ENCODE results near the gene PXYLP1. TPM values are rescaled to one million over a fixed set of nuclear protein-coding genes. Genes with fewer than 3 reads are reported as not detected.

PXYLP1 gene
- total RNA-seq, 4 donors from 2014 or later = 0.46 to 13.1 (median 2.2) TPM

DNA sequence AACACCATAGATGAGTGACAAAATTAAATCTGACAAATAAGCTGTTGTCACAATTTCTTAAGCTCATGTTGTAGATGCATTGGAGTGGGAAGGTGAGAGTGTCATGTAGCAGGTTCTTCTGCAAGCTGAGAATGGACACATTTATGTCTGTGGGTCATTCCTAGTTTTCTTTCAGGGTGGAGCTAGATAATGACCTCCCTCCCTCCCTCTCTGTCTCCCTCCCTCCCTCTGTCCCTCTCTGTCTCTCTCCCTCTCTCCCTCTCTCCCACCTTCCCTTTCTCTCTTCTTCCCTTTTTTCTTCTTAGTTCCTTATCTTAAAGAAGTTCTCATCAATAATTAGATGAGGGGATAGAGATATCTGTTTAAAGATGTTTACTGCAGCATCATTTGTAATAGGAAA is 36.0 kb downstream of the PXYLP1 start:
- no peaks in the 10 kb centered on the region for H3K36me3 ChIP-seq
- TF ChIP-seq POLR2A (IDR thresholded peaks at IDR 0.05) = no peak
- TF ChIP-seq CTCF (IDR thresholded peaks at IDR 0.05 in 4 of 5, conservative IDR thresholded peaks at IDR 0.05 in 1 of 5) = no peak
- no peaks in the 10 kb centered on the region for H3K27me3 ChIP-seq
- no peak overlapping the region for H3K4me3 ChIP-seq
- no peak for ATAC-seq
- in situ Hi-C loops (cut with MboI; ENCODE audit: low sequenced_read_pairs in 4 of 4) = no loop called here
- DNase-seq = no peak
- H3K9me3 ChIP-seq = no peaks in the 10 kb centered on the region
- H3K27ac ChIP-seq = no peak overlapping the region
- intact Hi-C loops (cut with DNase I; ENCODE audit: low total_unique reads) = no loop called here
- peaks cover 0 to 3% of the 10 kb centered on the region in 2 donors for H3K4me1 ChIP-seq

DNA sequence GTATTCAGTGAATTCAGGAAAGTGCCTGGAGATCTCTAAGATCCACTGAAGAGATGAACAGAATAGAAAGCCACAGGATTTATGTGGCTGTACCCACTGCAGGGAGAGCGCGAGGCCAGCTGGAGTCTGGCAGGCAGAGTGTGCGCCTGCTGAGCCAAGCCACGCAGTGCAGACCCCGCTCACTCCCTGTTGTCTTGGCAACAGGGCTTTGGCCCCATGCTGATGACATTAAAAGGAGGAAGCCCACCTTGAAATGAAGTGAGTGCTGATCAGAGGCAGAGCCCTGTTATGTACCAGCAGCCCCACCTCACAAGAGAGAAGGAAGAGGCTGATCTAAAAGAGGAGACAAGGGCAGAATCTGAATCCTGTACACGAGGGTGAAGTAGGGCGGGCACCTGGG is 36.7 kb downstream of the PXYLP1 start:
- DNase-seq (no peak), ATAC-seq (no peak)
- H3K9me3 ChIP-seq = no peaks in the 10 kb centered on the region
- no peak for TF ChIP-seq CTCF (IDR thresholded peaks at IDR 0.05 in 4 of 5, conservative IDR thresholded peaks at IDR 0.05 in 1 of 5)
- no peak for TF ChIP-seq POLR2A (IDR thresholded peaks at IDR 0.05)
- intact Hi-C loops (cut with DNase I; ENCODE audit: low total_unique reads) (no loop called here), in situ Hi-C loops (cut with MboI; ENCODE audit: low sequenced_read_pairs in 4 of 4) (no loop called here)
- H3K4me1 ChIP-seq = peaks cover 0 to 3% of the 10 kb centered on the region in 2 donors
- H3K36me3 ChIP-seq = no peaks in the 10 kb centered on the region
- H3K4me3 ChIP-seq = no peak overlapping the region
- no peaks in the 10 kb centered on the region for H3K27me3 ChIP-seq
- H3K27ac ChIP-seq = no peak overlapping the region

DNA sequence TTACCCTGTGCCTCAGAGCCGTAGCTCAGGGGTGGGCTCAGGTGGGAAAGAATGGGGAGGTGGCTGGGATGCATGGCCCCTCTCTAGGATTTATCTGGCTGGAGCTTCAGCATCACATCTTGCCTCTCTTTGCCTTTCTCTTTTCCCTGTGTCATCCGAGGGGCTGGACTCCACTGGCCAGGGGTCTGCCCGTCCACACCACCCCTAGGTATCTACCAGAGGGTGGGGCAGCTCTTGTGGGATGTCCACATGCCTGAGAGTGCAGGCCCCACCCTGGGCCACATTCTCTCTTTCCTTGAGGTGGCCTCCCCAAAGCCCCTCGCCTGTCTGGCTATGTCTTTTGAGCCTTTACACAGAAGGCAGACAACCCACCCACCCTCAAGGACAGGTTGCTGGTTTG is 37.2 kb downstream of the PXYLP1 start:
- TF ChIP-seq POLR2A (IDR thresholded peaks at IDR 0.05) = no peak
- no peak for TF ChIP-seq CTCF (IDR thresholded peaks at IDR 0.05 in 4 of 5, conservative IDR thresholded peaks at IDR 0.05 in 1 of 5)
- DNase-seq (no peak), ATAC-seq (no peak)
- Histone ChIP-seq H3K27me3 (no peaks in the 10 kb centered on the region), H3K9me3 (no peaks in the 10 kb centered on the region), H3K36me3 (no peaks in the 10 kb centered on the region), H3K27ac (no peak overlapping the region), H3K4me3 (no peak overlapping the region), H3K4me1 (peaks cover 0 to 3% of the 10 kb centered on the region in 2 donors)
- in situ Hi-C loops (cut with MboI; ENCODE audit: low sequenced_read_pairs in 4 of 4) (no loop called here), intact Hi-C loops (cut with DNase I; ENCODE audit: low total_unique reads) (no loop called here)

GRCh38 chr3:141269961-141270360 is 38.3 kb downstream of the PXYLP1 start:
- in situ Hi-C loops (cut with MboI; ENCODE audit: low sequenced_read_pairs in 4 of 4) (loop anchor here in 1 of 4 donors (10.0 kb wide), 1 partner anchor 55 kb away; no protein-coding TSS in a partner anchor), intact Hi-C loops (cut with DNase I; ENCODE audit: low total_unique reads) (no loop called here)
- Histone ChIP-seq H3K4me1 (peaks cover 0 to 3% of the 10 kb centered on the region in 2 donors), H3K27ac (no peak overlapping the region), H3K9me3 (no peaks in the 10 kb centered on the region), H3K27me3 (no peaks in the 10 kb centered on the region), H3K4me3 (no peak overlapping the region), H3K36me3 (no peaks in the 10 kb centered on the region)
- TF ChIP-seq CTCF (IDR thresholded peaks at IDR 0.05 in 4 of 5, conservative IDR thresholded peaks at IDR 0.05 in 1 of 5) (no peak), POLR2A (IDR thresholded peaks at IDR 0.05) (no peak)
- no peak for DNase-seq
- no peak for ATAC-seq
